Measurements from ENCODE around the gene PLCB1.

The PLCB1 gene

GRCh38 chr20:8807480-8808201, 675.6 kb downstream of the PLCB1 start:
- TF ChIP-seq GATA2 (IDR thresholded peaks at IDR 0.05; ENCODE audit: low read depth, low read length) (no peak), GATA3 (IDR thresholded peaks at IDR 0.05; ENCODE audit: low read depth, low read length) (no peak)

GRCh38 chr20:8808202-8808535, 676.1 kb downstream of the PLCB1 start:
- TF ChIP-seq GATA2 (IDR thresholded peaks at IDR 0.05; ENCODE audit: low read depth, low read length) (no peak), GATA3 (IDR thresholded peaks at IDR 0.05; ENCODE audit: low read depth, low read length) (no peak)

GRCh38 chr20:8809107-8809953, 677.3 kb downstream of the PLCB1 start:
- TF ChIP-seq GATA2 (IDR thresholded peaks at IDR 0.05; ENCODE audit: low read depth, low read length): no peak
- TF ChIP-seq GATA3 (IDR thresholded peaks at IDR 0.05; ENCODE audit: low read depth, low read length): no peak

GRCh38 chr20:8811801-8812594, 679.9 kb downstream of the PLCB1 start:
- TF ChIP-seq GATA3 (IDR thresholded peaks at IDR 0.05; ENCODE audit: low read depth, low read length) (no peak), GATA2 (IDR thresholded peaks at IDR 0.05; ENCODE audit: low read depth, low read length) (no peak)

GRCh38 chr20:8812817-8813216, 680.8 kb downstream of the PLCB1 start:
- TF ChIP-seq GATA2 (IDR thresholded peaks at IDR 0.05; ENCODE audit: low read depth, low read length) (no peak), GATA3 (IDR thresholded peaks at IDR 0.05; ENCODE audit: low read depth, low read length) (no peak)

- no peak for TF ChIP-seq GATA3 (IDR thresholded peaks at IDR 0.05; ENCODE audit: low read depth, low read length)
- no peak for TF ChIP-seq GATA2 (IDR thresholded peaks at IDR 0.05; ENCODE audit: low read depth, low read length)
Measured at GRCh38 chr20:8815208-8815607, 683.1 kb downstream of the PLCB1 start.

GRCh38 chr20:8829256-8829655, 697.2 kb downstream of the PLCB1 start:
- no peak for TF ChIP-seq GATA3 (IDR thresholded peaks at IDR 0.05; ENCODE audit: low read depth, low read length)
- TF ChIP-seq GATA2 (IDR thresholded peaks at IDR 0.05; ENCODE audit: low read depth, low read length): no peak

- no peak for TF ChIP-seq GATA3 (IDR thresholded peaks at IDR 0.05; ENCODE audit: low read depth, low read length)
- TF ChIP-seq GATA2 (IDR thresholded peaks at IDR 0.05; ENCODE audit: low read depth, low read length): no peak
Measured at GRCh38 chr20:8834851-8835250, 702.8 kb downstream of the PLCB1 start.

GRCh38 chr20:8837396-8837795, 705.3 kb downstream of the PLCB1 start:
- TF ChIP-seq GATA3 (IDR thresholded peaks at IDR 0.05; ENCODE audit: low read depth, low read length) (no peak), GATA2 (IDR thresholded peaks at IDR 0.05; ENCODE audit: low read depth, low read length) (no peak)

- TF ChIP-seq GATA3 (IDR thresholded peaks at IDR 0.05; ENCODE audit: low read depth, low read length): no peak
- no peak for TF ChIP-seq GATA2 (IDR thresholded peaks at IDR 0.05; ENCODE audit: low read depth, low read length)
Measured at GRCh38 chr20:8842525-8842924, 710.5 kb downstream of the PLCB1 start.

- TF ChIP-seq GATA3 (IDR thresholded peaks at IDR 0.05; ENCODE audit: low read depth, low read length): no peak
- no peak for TF ChIP-seq GATA2 (IDR thresholded peaks at IDR 0.05; ENCODE audit: low read depth, low read length)
Measured at GRCh38 chr20:8844179-8844578, 712.1 kb downstream of the PLCB1 start.

GRCh38 chr20:8849990-8850389, 717.9 kb downstream of the PLCB1 start:
- TF ChIP-seq GATA2 (IDR thresholded peaks at IDR 0.05; ENCODE audit: low read depth, low read length) (no peak), GATA3 (IDR thresholded peaks at IDR 0.05; ENCODE audit: low read depth, low read length) (no peak)

- no peak for TF ChIP-seq GATA2 (IDR thresholded peaks at IDR 0.05; ENCODE audit: low read depth, low read length)
- no peak for TF ChIP-seq GATA3 (IDR thresholded peaks at IDR 0.05; ENCODE audit: low read depth, low read length)
Measured at GRCh38 chr20:8851446-8851845, 719.4 kb downstream of the PLCB1 start.

GRCh38 chr20:8853805-8854338, 721.8 kb downstream of the PLCB1 start:
- TF ChIP-seq GATA2 (IDR thresholded peaks at IDR 0.05; ENCODE audit: low read depth, low read length) (no peak), GATA3 (IDR thresholded peaks at IDR 0.05; ENCODE audit: low read depth, low read length) (no peak)
